GOT3 (cell line): ENCODE measurements around the gene PLEKHA5.
"Not testable (repeated sequence)": the region's sequence is repeated elsewhere in the genome, so short reads cannot be mapped to it uniquely, and the experiment has no call there.

ENCODE experiments used
- DNase-seq: peaks from one replicate; lab custom pipeline; 2025; ENCODE audit warnings: mixed read lengths; lab: John Stamatoyannopoulos, UW

The PLEKHA5 gene

DNA sequence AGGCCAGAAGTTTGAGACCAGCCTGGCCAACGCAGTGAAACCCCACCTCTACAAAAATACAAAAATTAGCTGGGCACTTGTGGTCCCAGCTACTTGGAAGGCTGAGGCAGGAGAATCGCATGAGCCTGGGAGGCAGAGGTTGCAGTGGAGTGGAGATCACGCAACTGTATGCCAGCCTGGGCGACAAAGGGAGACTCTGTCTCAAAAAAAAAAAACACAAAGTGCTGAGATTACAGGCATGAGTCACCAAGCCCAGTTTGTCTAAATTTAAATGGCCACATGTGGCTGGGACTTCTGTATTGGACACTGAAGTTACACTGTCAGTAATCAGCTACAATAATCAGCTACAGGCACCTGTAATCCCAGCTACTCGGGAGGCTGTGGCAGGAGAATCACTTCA, 208.9 kb downstream of the PLEKHA5 start:
- no peak for DNase-seq

DNA sequence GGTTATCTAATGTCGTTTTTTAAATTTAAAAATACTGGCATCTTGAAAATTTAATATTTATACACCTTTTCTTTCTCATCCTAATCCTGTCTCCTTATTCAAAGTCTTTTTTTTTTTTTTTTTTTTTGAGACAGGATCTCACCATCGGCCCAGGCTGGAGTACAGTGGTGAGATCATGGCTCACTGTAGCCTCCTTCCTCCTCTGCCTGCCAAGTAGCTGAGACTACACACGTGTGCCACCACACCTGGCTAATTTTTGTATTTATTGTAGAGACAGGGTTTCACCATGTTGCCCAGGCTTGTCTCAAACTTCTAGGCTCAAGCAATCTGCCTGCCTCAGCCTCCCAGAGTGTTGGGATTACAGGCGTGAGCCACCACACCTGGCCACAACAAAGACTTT, 221.3 kb downstream of the PLEKHA5 start:
- not testable (repeated sequence) for DNase-seq

DNA sequence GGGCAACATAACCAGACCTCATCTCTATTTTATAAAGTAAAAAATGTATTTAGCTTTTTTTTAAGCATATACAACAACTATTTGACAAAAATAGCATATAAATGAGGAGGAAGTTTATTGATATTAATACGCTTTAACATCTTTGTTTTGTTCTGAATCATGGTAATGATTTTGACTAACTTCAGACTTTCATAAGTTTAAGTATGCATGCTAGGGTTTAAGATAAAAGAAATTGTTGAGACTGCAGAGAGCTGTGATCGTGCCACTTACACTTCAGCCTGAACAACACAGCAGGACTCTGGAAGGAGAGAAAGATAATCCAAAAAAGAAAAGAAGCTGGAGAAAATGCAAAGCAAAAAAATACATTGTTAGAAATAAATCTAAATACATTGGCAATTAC, 221.8 kb downstream of the PLEKHA5 start:
- no peak for DNase-seq

DNA sequence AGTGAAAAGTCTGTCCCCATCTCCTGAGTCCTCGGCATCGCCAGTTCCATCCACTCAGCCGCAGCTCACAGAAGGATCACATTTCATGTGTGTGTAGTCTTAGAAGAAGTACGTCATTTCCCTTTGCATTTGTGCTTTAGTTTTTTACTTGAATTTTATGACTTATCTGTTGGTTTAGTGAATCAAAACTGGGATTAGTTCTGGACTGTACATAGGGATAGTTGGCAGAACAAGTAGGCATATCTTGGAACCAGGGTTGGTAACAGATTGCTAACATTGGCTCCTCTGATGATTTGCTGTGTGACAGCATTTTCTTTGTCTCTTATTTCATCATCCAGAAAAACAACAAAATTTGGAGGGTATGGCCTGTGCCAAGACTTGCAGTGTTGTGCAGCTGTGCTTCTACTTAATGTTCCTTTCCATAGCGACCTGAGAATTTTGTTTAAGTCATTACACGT, 240.2 kb downstream of the PLEKHA5 start:
- no peak for DNase-seq

DNA sequence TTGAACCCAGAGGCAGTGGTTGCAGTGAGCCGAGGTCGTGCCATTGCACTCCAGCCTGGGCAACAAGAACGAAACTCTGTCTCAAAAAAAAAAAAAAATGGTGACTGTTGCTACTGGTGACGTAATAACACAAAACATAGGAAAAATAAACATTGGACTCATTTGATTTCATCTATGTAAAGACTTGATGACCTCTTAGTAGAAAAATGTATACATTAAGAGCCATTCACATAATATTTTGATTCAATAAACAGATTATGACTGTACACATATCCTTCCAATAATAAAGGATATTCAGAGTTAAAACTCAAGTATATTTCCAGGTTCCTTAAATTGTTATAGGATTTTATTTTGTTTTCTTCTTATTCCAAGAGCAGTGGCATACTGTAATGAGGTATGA, 244.1 kb downstream of the PLEKHA5 start:
- DNase-seq: no peak

DNA sequence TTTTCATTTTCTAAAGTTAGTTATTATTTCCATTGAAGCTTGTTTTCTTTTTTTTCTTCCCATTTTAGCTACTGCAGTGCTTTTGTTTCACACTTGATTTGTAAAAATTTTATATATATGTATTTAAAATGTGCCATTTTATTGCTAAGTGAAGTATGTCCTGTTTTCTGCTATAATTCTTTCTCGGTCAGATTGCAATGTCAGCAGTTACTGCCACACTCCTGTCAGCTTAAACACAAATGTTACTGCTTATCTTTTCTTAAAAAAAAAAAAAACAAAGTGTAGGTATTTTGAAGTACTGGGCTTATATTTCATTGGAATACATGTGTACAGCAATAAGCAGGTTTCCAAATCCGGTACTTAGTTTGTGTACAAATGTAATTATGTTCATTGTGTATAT, 246.4 kb downstream of the PLEKHA5 start:
- no peak for DNase-seq

DNA sequence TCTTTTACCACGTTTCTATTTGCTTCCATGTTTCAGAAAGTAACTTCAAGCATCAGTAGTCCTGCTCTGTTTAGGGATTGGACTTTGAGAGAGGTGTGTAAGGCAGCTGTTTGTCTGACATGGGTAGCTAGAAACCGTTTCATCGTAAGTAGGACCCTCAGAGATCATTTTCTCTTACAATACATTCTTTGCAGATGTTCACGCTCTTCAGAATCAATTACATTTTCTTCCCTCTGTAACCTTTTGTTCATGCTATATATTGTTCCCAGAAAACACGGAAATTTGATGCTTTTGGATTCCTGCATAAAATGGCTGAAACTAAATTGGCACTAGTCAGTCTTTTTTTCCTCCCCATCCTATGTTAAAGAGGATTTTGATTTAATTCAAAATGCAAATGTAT, 247.2 kb downstream of the PLEKHA5 start:
- no peak for DNase-seq

DNA sequence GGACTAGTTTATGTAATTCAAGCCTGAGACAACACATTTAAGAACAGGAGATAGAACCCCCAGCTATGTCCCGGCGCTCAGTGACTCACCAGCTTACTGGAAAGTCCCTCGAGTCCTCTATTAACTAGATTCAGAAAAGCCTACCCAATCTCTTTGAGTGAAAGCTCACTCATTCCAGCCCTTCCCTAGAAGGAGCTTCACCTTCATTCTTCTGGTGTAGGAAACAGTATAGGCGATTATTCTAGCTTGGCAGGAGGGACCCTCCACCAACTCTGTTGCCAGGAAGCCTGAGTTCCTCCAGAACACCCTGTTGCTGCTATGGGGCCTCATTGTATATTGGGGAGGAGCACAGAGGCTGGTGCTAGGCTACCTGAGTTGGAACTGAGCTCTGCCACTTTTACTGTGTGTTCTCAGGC, 252.6 kb downstream of the PLEKHA5 start:
- DNase-seq: no peak

DNA sequence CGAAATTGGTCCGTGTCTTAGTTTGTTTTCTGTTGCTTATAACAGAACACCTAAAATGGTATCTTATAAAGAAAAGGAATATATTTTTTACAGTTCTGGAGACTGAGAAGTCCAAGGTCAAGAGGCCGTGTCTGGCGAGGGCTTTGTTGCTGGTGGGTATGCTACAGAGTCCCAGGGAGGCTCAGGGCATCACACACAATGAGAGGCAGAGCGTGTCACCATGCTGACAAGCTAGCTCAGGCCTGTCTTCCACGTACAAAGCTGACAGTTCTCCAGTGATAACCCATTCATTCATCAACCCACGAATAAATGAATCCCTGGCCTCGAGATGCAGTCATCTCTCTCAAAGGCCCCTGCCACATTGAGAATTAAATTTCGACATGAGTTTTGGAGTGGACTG, 253.0 kb downstream of the PLEKHA5 start:
- DNase-seq: no peak

DNA sequence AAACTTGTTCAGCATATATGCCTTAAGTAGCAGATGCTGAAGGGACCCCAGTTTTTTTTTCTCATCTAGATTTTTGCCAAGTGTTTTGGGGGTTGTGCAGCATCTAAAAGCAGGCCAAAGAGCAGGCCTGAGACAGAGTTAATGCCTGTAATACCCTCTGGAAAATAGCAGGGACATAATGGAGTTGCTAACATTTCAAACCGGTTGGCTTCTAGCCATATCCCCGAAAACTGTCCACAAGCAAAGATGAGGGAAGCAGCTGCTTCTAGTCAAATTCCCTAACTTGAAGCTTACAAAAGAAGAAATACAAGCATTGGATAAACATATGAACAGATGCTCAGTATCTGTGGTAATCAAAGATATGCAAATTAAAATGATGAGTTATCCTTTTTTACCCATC, 257.6 kb downstream of the PLEKHA5 start:
- no peak for DNase-seq

DNA sequence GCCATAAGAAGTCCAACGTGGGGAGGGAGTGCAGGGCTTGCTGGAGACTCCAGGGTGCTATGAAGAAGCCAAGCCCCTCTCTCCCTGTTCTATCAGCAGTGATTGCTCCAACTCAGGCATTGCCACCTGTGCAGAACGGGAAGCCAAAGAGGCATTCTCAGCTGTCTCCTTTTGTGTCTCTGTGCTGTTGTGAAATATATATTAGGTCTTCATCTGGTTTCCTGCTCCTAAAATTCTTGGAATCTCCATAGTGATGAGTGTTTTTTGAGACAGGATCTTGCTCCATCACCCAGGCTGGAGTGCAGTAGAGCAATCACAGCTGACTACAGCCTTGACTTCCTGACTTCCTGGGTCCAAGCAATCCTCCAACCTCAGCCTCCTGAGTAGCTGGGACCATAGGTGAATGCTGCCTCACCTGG, 258.6 kb downstream of the PLEKHA5 start:
- DNase-seq: no peak

DNA sequence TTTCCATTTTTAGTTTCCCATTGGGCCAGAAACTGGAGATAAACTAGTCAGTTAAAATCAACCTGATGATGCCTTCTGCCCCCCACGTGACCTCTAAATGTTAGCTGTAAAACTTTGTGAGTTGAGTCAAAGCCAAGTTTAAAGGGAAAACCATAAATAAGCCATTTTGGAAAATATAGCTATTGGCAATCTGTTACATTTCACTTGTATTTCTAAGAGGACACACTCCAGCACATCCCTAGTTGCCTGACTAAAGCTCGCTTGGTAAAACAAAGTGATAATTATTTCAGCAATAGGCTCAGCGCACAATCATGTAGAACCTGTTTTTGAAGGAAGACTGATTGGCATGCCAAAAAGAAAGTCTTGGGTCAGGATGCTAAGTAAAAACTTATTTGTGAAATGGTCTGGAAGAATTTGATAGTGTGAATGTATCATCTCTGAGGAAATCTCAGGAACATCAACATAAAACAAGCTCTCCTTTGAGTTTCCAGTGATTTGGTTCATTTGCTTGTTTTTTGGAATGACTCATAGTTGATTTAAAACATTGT, 260.6 kb downstream of the PLEKHA5 start:
- no peak for DNase-seq

DNA sequence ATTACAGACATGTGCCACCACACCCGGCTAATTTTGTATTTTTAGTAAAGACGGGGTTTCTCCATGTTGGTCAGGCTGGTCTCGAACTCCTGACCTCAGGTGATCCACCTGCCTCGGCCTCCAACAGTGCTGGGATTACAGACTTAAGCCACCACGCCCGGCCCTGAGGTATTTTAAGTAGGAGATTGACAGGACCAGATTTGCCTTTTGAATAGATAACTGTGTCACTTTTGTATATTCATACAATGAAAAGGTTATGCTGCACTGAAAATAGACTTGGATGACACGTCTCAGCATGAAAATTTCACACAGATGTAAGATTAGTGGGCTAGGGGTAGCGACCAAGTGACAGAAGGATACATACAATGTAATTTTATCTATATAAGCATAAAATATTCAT, 263.1 kb downstream of the PLEKHA5 start:
- DNase-seq: not testable (repeated sequence)

DNA sequence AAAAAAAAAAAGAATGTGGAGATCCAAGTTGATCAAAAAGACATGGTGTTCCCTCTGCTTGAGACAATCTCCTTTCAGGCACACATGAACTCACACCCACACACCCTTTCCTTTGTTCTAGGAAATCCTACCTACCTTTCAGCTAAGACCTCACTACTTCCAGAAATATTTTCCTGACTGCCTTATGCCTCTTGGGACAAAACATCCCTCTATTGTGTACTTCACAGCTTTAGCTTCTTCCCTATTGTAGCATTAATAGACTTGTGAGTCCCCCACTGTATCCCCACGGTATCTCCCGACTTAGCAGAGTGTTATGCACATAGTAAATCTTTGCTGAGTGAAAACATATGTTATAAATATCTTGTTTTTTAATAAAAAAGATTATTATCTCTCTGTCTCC, 264.9 kb downstream of the PLEKHA5 start:
- DNase-seq: no peak

DNA sequence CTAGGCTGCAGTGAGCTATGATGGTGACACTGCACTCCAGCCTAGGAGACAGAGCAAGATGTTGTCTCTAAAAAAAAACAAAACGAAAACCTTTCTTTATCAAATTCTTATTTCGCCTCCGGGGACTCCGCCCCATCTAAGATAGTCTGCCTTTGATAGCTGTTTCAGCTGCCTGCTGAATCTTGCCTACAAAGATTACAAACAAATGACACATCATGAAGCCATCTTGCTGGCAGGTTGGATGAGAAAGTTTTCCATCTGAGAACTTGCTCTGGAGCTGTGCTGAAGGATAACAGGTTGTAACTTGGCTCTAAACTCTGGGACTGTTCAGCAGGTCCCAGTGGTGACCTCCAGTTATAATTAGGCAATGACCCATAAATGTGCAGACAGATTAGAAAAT, 268.0 kb downstream of the PLEKHA5 start:
- no peak for DNase-seq

DNA sequence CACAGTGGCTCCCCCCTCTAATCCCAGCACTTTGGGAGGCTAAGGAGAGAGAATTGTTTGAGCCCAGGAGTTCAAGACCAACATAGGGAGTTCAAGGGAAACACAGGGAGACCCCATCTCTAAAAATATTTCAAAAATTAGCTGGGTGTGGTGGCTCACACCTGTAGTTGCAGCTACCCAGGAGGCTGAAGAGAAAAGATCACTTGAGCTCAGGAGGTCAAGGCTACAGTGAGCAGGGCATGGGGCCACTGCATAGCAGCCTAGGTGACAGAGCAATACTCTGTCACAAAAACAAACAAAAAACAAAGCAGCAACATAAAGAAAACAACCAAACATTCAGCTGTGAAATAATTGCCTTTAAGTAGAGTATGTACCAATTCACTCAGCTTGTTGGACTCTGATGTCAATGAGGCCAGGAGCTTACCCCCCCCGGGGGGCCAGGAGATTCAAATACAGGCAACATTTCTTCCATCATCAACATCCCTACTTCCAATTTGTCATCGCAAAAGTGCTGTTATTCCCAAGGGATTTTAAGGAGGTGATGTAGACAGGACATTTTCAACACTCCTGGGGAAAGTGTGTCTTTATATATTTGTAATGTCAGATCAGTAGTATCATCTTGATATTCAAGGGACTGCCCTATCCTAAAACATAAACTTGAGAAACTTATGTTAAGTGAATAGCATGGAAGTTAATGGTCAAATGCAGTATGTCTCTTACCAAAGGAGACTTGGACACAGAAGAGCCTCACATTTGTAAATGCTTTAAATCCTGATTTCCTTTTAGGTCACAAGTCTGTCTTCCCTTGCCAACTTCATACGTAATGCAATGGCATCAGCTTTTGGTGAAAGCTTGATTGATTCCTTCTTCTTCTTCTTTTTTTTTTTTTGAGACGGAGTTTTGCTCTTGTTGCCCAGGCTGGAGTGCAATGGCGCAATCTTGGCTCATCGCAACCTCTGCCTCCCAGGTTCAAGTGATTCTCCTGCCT, 269.1 kb downstream of the PLEKHA5 start:
- DNase-seq: no peak

DNA sequence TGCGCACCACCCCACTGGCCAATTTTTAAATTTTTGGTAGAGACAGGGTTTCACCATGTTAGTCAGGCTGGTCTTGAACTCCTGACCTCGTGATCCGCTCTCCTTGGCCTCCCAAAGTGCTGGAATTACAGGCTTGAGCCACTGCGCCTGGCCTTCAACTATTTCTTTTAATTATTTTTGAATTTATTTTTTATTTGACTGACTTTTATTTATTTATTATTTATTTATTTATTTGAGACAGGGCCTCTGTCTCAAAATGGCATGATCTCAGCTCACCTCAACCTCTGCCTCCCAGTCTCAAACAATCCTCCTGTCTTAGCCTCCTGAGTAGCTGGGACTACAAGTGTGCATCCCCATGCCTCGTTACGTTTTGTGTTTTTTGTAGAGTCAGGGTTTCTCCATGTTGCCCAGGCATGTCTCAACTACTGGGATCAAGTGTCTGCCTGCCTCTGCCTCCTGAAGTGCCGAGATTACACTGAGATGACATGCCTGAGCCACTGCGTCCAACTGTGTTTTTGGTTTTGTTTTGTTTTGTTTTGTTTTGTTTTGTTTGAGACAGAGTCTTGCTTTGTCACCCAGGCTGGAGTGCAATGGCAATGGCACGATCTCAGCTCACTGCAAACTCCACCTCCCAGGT, 271.2 kb downstream of the PLEKHA5 start:
- DNase-seq: not testable (repeated sequence)

DNA sequence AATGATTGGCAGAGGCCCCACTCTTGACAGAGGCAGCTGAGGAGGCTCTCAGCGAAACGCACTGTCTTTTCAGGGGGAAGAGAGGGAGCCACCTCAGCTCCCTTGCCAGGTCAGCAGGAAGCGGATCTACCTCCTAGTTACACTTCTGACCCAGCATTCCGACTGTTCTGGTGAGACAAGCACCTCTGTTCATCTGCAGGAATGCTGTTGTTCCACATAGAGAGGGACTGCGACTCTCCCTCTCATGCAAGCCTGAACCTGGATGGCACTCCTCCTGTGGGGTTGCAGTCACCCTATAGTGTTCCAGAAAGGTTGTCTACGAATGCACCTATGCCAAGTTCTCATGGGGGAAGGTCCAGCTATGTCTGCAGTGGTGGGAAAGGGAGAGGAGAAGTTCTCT, 272.7 kb downstream of the PLEKHA5 start:
- DNase-seq: no peak

DNA sequence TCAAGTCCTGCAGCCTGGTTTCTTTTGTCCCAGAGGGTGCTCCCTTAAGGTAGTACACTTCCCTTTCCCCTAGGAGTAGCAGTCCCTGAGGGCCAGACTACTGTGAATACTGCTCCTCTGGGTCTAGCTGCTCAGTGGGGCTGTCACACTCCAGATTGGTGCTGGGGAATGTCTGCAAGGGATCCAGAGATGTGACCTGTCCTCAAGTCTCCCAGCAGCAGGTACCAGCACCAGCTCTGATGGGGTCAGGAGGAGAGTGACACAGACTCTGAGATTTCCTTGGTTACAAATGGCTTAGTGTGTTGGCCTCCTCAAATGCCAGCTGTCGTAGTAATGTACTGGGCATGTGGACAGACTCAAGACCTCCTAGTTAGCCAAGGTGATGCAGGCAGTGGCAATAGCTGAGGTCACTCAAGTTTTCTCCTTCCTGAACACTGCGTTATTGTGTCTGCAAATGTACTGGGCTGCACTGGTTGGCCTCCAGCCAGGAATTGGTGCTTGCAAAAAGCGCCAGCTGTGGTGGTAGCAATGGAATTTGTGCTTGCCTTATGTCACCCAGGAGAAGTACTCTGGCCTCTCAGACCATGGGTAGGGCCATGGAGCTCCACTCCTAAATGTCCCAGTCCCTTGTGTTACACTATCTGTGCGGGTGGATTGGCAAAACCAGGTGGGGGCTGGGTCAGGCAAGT, 273.4 kb downstream of the PLEKHA5 start:
- DNase-seq: no peak

DNA sequence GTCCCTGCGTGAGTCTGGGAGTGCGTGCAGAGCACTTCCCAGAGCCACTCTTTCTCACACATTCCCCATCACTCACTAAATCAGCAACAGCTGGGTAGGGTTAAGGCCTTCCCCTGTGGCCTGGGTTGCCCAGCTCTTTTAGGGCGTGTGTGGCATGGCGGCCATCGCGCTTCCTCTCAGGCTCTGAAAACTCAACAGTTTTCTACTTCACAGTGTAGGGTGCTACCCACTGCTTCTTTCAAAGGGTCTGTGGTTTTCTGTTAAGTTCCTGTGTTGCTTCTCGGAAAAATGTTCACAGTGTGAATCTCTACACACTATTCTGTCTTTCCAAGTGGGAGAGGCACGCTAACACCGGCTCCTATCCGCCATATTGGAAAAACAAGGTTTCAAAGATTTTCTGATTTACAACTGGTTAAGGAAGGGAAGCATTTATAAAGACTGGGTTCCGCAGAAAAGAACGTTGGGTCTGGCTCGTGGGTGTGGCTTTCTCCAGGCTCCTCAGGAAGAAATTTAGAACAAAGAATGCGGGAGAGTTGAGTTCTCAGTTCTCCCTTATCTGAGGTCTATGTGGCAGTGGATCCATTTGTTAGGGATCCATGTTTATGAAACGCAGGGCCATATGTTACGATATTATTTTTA, 274.8 kb downstream of the PLEKHA5 start:
- DNase-seq: no peak

DNA sequence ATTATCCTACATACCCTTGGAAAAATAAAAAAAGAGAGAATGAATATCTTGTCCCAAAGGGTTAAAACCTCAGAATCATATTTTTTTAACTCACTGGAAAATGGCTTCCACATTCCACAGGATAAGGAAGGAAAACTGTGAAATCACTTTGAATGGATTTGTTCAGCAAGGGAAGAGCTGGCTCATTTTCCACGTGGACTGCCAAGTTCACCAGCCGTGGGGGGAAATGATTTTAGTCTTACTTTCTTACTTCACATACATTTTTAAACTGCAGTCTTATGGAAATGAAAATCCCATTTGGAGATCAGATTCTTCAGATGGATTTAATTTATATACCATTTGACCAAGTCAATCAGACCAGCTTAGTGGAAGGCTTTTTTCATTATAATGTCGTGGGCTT, 279.8 kb downstream of the PLEKHA5 start:
- DNase-seq: no peak

DNA sequence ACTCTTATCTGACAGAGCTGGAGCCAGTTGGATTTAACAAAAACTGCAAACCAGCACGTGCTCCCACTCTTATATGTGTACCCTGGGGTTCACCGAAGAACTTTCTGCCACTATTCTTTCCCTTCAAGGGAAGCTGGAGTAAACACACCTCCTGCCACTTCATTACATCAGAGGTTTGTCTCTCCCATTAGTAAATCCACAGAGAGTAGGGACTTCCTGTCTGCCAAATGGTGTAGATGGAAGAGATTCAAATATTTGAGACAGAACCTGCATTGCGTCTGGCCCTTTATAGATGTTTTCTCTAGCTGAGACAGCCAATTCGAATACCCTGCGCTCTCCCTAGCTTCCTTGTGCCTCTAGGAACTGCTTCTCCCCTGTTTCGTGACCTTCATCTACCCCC, 280.7 kb downstream of the PLEKHA5 start:
- DNase-seq: no peak
